ENCODE measurements around the gene SYCP2L. TPM values are rescaled to one million over a fixed set of nuclear protein-coding genes. Genes with fewer than 3 reads are reported as not detected.
A peak's percentile ranks its signal among the peaks of the same experiment; 100 is the strongest.

The SYCP2L gene
- total and polyA plus RNA-seq, 9 of the 15 experiments (the other 6 are each of a cell fraction or from before 2014, with no cell fraction given), result 12.4 to 46.9 (median 22.0) TPM

- no peak for TF ChIP-seq ZNF507 (tag; conservative IDR thresholded peaks at IDR 0.05)
- 0 out of 2 replicates have a peak, but pooled peaks have one; percentile 11 for TF ChIP-seq NFE2 (IDR thresholded peaks at IDR 0.05; ENCODE audit: low read depth)
- no peak for TF ChIP-seq KLF10 (CRISPR knock-in tag; IDR thresholded peaks at IDR 0.05)
- peak; percentile 57; the same call in 1 of the 2 replicates for TF ChIP-seq RREB1 (CRISPR knock-in tag; IDR thresholded peaks at IDR 0.05)
- no peak for TF ChIP-seq ETV6 (IDR thresholded peaks at IDR 0.05; ENCODE audit: borderline replicate concordance in 1 of 2, low read depth in 2 of 2, low read length in 1 of 2)
- TF ChIP-seq ETV6 (CRISPR knock-in tag; IDR thresholded peaks at IDR 0.05; ENCODE audit: borderline replicate concordance), result no peak
- TF ChIP-seq TAF9B (IDR thresholded peaks at IDR 0.05; ENCODE audit: partially characterized antibody), result peak; percentile 77
- no peak for TF ChIP-seq FOS (IDR thresholded peaks at IDR 0.05; ENCODE audit: extremely low read depth, insufficient read length)
- TF ChIP-seq ZKSCAN8 (CRISPR knock-in tag; IDR thresholded peaks at IDR 0.05), result no peak
- no peak for TF ChIP-seq USF2 (CRISPR knock-in tag; IDR thresholded peaks at IDR 0.05)
- no peak for TF ChIP-seq MLX (CRISPR knock-in tag; conservative IDR thresholded peaks at IDR 0.05)
- peak; percentile 63 for TF ChIP-seq NEUROD1 (IDR thresholded peaks at IDR 0.05; ENCODE audit: borderline replicate concordance, low read depth, low read length, partially characterized antibody)
- TF ChIP-seq CBFA2T2 (conservative IDR thresholded peaks at IDR 0.05), result no peak
- TF ChIP-seq RBBP5 (IDR thresholded peaks at IDR 0.05; ENCODE audit: borderline replicate concordance, insufficient read depth, low read length, poor library complexity, severe bottlenecking), result no peak
- peak; percentile 89 for TF ChIP-seq HMGN3 (IDR thresholded peaks at IDR 0.05; ENCODE audit: borderline replicate concordance, extremely low read depth, insufficient read length, low read depth, low read length)
- TF ChIP-seq RNF2 (IDR thresholded peaks at IDR 0.05), result peak; percentile 82; the same call in 1 of the 2 replicates
- no peak for TF ChIP-seq ZNF217 (CRISPR knock-in tag; IDR thresholded peaks at IDR 0.05)
- TF ChIP-seq RBFOX2 (IDR thresholded peaks at IDR 0.05; ENCODE audit: low read depth, low read length), result peak; percentile 86
Observed at GRCh38 chr6:10886691-10887502, at the start of gene SYCP2L (continued).
